Gastrocnemius medialis (tissue), 4 donors: ENCODE measurements around the gene GSG1.

Source experiments
- CTCF ChIP-seq, 5 experiments: fragments of 450-650 bp in 3 of 5; fragments of 200-600 bp in 2 of 5; sonication (generic) in 2 of 5; IDR thresholded peaks in 4 of 5; conservative IDR thresholded peaks in 1 of 5; 1 replicate in 4 of 5; 2 replicates in 1 of 5; pipeline ENCODE4 v1.5.1; 2016 to 2019; ENCODE audit warnings: antibody characterized with exemption in 5 of 5, mild to moderate bottlenecking in 3 of 5, moderate library complexity in 3 of 5
- POLR2A ChIP-seq, 2 donors: fragments of 450-650 bp; IDR thresholded peaks; one replicate each; pipeline ENCODE4 v1.6.1; 2017; ENCODE audit warnings: antibody characterized with exemption in 2 of 2, mild to moderate bottlenecking in 2 of 2, moderate library complexity in 2 of 2

DNA sequence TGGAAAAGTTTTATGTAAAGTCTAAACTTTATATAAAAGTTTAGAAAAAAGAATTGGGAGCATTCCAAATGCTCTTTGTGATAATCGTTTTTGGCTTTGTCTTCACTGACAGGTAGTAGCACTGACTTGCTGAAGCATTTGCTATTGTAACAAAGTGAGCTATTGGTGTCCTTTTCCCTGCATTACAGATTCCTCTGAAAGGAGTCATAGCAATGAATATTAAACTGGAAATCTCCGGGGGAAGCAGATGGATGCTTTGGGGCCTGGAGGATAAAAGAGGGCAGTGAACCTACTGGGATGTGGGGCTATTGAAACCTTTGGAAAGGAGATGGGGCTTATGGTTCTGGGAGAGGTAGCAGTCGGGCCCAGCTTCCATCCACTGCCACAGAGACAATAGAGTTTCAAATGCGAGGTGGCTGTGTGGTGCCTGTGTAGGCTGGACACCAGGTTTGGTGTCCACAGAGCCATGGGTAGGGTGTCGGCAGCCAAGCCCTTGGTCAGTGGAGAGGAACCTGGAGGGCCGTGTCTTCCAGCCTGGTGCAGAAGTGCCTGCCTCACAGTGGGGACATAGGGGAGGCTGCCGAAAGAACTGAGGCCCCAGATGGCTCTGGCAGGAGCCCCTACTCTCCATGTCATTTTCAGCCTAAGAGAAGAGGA is 10.1 kb downstream of the GSG1 start:
- TF ChIP-seq POLR2A (IDR thresholded peaks at IDR 0.05) (no peak), CTCF (IDR thresholded peaks at IDR 0.05 in 4 of 5, conservative IDR thresholded peaks at IDR 0.05 in 1 of 5) (no peak)
